Neural cell (in vitro differentiated cells): Measurements from ENCODE around the gene CACNA1A. TPM values are rescaled to one million over a fixed set of nuclear protein-coding genes. Genes with fewer than 3 reads are reported as not detected.

ENCODE experiments used
- H2AFZ ChIP-seq: fragments of 200-600, 300-800 bp; sonication (generic), shearing (Covaris generic); 2 replicates; pipeline ENCODE4 v1.6.0; 2014; ENCODE audit warnings: low read depth, mild to moderate bottlenecking, antibody characterized with exemption, low read length, moderate library complexity
- H3F3A ChIP-seq: fragments of 200-600 bp; shearing (Covaris generic); 2 replicates; pipeline ENCODE4 v1.6.1; 2016; ENCODE audit warnings: mild to moderate bottlenecking, moderate library complexity, mixed read lengths, antibody characterized with exemption, low read length; ENCODE audit not compliant: insufficient read depth, poor library complexity, severe bottlenecking
- H3K27ac ChIP-seq: fragments of 200-600, 300-800 bp; sonication (generic), shearing (Covaris generic); 2 replicates; pipeline ENCODE4 v1.5.1; 2014; ENCODE audit warnings: mild to moderate bottlenecking, low read length, moderate library complexity
- H3K27me3 ChIP-seq: fragments of 300-800, 200-600 bp; sonication (generic), shearing (Covaris generic); 2 replicates; pipeline ENCODE4 v1.6.0; 2014; ENCODE audit warnings: mild to moderate bottlenecking, low read depth, low read length, moderate library complexity; ENCODE audit not compliant: insufficient read depth
- H3K36me3 ChIP-seq: fragments of 300-800, 200-600 bp; sonication (generic), shearing (Covaris generic); 2 replicates; pipeline ENCODE4 v1.5.1; 2014; ENCODE audit warnings: mild to moderate bottlenecking, antibody characterized with exemption, low read length, moderate library complexity; ENCODE audit not compliant: insufficient read depth
- H3K4me2 ChIP-seq: fragments of 300-800, 200-600 bp; sonication (generic), shearing (Covaris generic); 2 replicates; pipeline ENCODE4 v1.6.0; 2014; ENCODE audit warnings: mild to moderate bottlenecking, low read length
- H3K4me3 ChIP-seq: fragments of 300-800, 200-600 bp; sonication (generic), shearing (Covaris generic); 2 replicates; pipeline ENCODE4 v1.5.1; 2014; ENCODE audit warnings: mild to moderate bottlenecking, low read length, moderate library complexity
- H3K79me2 ChIP-seq: fragments of 200-600 bp; shearing (Covaris generic); replicated peaks from 2 replicates; pipeline ENCODE4 v1.6.0; 2014; ENCODE audit warnings: mild to moderate bottlenecking, low read length, moderate library complexity; ENCODE audit not compliant: insufficient read depth
- H3K9ac ChIP-seq: fragments of 300-800, 200-600 bp; sonication (generic), shearing (Covaris generic); 2 replicates; pipeline ENCODE4 v1.6.1; 2016; ENCODE audit warnings: mild to moderate bottlenecking, low read length, mixed read lengths
- H3K9me2 ChIP-seq: fragments of 200-600 bp; shearing (Covaris generic); 2 replicates; pipeline ENCODE4 v1.6.1; 2016; ENCODE audit warnings: mild to moderate bottlenecking, low read length, mixed read lengths; ENCODE audit not compliant: insufficient read depth
- H3K9me3 ChIP-seq: fragments of 200-600, 300-800 bp; sonication (generic), shearing (Covaris generic); 2 replicates; pipeline ENCODE4 v1.6.1; 2016; ENCODE audit warnings: mild to moderate bottlenecking, mixed run types, low read length, moderate library complexity, mixed read lengths
- H4K20me1 ChIP-seq: fragments of 200-600 bp; shearing (Covaris generic); 2 replicates; pipeline ENCODE4 v1.6.1; 2016; ENCODE audit warnings: mild to moderate bottlenecking, mixed run types; ENCODE audit not compliant: insufficient read depth
- CTCF ChIP-seq: fragments of 450-650 bp; IDR thresholded peaks from 2 replicates; pipeline ENCODE4 v1.5.1; 2014; ENCODE audit warnings: antibody characterized with exemption, mild to moderate bottlenecking, moderate library complexity; ENCODE audit not compliant: poor library complexity, severe bottlenecking
- EP300 ChIP-seq: fragments of 450-650 bp; conservative IDR thresholded peaks from 2 replicates; pipeline ENCODE4 v1.6.1; 2014; ENCODE audit warnings: antibody characterized with exemption, mild to moderate bottlenecking, moderate library complexity; ENCODE audit not compliant: poor library complexity, severe bottlenecking
- EZH2 ChIP-seq: fragments of 200-600, 300-800 bp; shearing (Covaris generic), sonication (generic); IDR thresholded peaks from 2 replicates; pipeline ENCODE4 v1.6.1; 2014; ENCODE audit warnings: antibody characterized with exemption, low read length, borderline replicate concordance, mild to moderate bottlenecking; ENCODE audit not compliant: insufficient read depth, poor library complexity, severe bottlenecking
- MXI1 ChIP-seq: fragments of 450-650 bp; conservative IDR thresholded peaks from 2 replicates; pipeline ENCODE4 v1.6.1; 2014; ENCODE audit warnings: antibody characterized with exemption, mild to moderate bottlenecking; ENCODE audit not compliant: poor library complexity, severe bottlenecking
- POLR2AphosphoS5 ChIP-seq: IDR thresholded peaks from 2 replicates; pipeline ENCODE4 v1.6.1; 2012
- RAD21 ChIP-seq: fragments of 450-650 bp; conservative IDR thresholded peaks from 2 replicates; pipeline ENCODE4 v1.6.1; 2014; ENCODE audit warnings: antibody characterized with exemption, mild to moderate bottlenecking, moderate library complexity
- REST ChIP-seq: IDR thresholded peaks from 2 replicates; pipeline ENCODE4 v1.6.1; 2012; ENCODE audit warnings: borderline replicate concordance
- SMC3 ChIP-seq: fragments of 450-650 bp; conservative IDR thresholded peaks from 2 replicates; pipeline ENCODE4 v1.6.1; 2014; ENCODE audit warnings: antibody characterized with exemption, mild to moderate bottlenecking, moderate library complexity; ENCODE audit not compliant: poor library complexity
- TAF1 ChIP-seq: IDR thresholded peaks from 2 replicates; pipeline ENCODE4 v1.6.1; 2012; ENCODE audit warnings: low read depth
- polyA plus RNA-seq: library from polyadenylated mRNA; depleted of rRNA; stranded (reverse); fragments of >200 nt; gene quantifications from 2 replicates; pipeline ENCODE4 v1.2.3, GENCODE V29; 2014

The CACNA1A gene
- polyA plus RNA-seq, 1 donor from 2014 or later: 6.9 TPM

GRCh38 chr19:13214036-13214730 is 292.1 kb downstream of the CACNA1A start:
- H3K9ac ChIP-seq: no peak overlapping the region
- H3K27me3 ChIP-seq: no peaks in the 10 kb centered on the region
- H3K36me3 ChIP-seq: no peaks in the 10 kb centered on the region
- no peaks in the 10 kb centered on the region for H4K20me1 ChIP-seq
- no peaks in the 10 kb centered on the region for H3F3A ChIP-seq
- TF ChIP-seq MXI1 (no peak), EZH2 (no peak), RAD21 (no peak), TAF1 (no peak), SMC3 (no peak), REST (no peak), EP300 (no peak), POLR2AphosphoS5 (no peak), CTCF (no peak)
- no peak overlapping the region for H3K4me3 ChIP-seq
- no peak overlapping the region for H2AFZ ChIP-seq
- H3K27ac ChIP-seq: no peak overlapping the region
- no peak overlapping the region for H3K4me2 ChIP-seq
- H3K9me2 ChIP-seq: no peaks in the 10 kb centered on the region
- no peaks in the 10 kb centered on the region for H3K79me2 ChIP-seq
- no peaks in the 10 kb centered on the region for H3K9me3 ChIP-seq

- Histone ChIP-seq H3K9me3 (no peaks in the 10 kb centered on the region), H3K9ac (no peak overlapping the region), H3K27ac (no peak overlapping the region), H3K27me3 (no peaks in the 10 kb centered on the region), H3K4me3 (no peak overlapping the region), H3K36me3 (no peaks in the 10 kb centered on the region), H3K4me2 (no peak overlapping the region), H2AFZ (no peak overlapping the region), H3F3A (no peaks in the 10 kb centered on the region), H3K9me2 (no peaks in the 10 kb centered on the region), H4K20me1 (no peaks in the 10 kb centered on the region), H3K79me2 (no peaks in the 10 kb centered on the region)
- TF ChIP-seq TAF1: no peak
- TF ChIP-seq EZH2: no peak
- TF ChIP-seq RAD21: no peak
- TF ChIP-seq POLR2AphosphoS5: no peak
- TF ChIP-seq REST: no peak
- no peak for TF ChIP-seq SMC3
- no peak for TF ChIP-seq MXI1
- TF ChIP-seq CTCF: no peak
- TF ChIP-seq EP300: no peak
These were observed 293.4 kb downstream of the CACNA1A start for GRCh38 chr19:13212759-13213330.
